CD4-positive, alpha-beta T cell (primary cell): Measurements from ENCODE around the gene FLNC. TPM values are rescaled to one million over a fixed set of nuclear protein-coding genes. Genes with fewer than 3 reads are reported as not detected.
A peak's percentile ranks its signal among the peaks of the same experiment; 100 is the strongest.

Experiments used
- ATAC-seq: fragments of 200-7000 bp; cut with Tn5 transposase; one replicate; pipeline ENCODE4 v1.10.0; 2022; ENCODE audit warnings: mild to moderate bottlenecking; ENCODE audit not compliant: poor library complexity
- CTCF ChIA-PET: fragments of 350-600 bp; sonication (Branson Sonifier 250); formaldehyde crosslinking; loops from one replicate; lab custom pipeline; 2021; ENCODE audit warnings: antibody characterized with exemption, inconsistent platforms; lab: Charles Lee
- POLR2A ChIA-PET: fragments of 350-600 bp; sonication (Branson Sonifier 250); formaldehyde crosslinking; loops from one replicate; lab custom pipeline; 2021; ENCODE audit warnings: antibody characterized with exemption, inconsistent platforms; lab: Charles Lee
- DNase-seq, 14 experiments: peaks; one replicate each; pipeline ENCODE4 v3.0.0-alpha.2; 2013 to 2020; ENCODE audit warnings: mixed read lengths in 2 of 14
- H3K27ac ChIP-seq, 2 donors: one replicate each; pipeline versions ENCODE4 v1.5.1 to v1.7.0; 2013; ENCODE audit warnings: low read length in 2 of 2, low read depth in 1 of 2, mild to moderate bottlenecking in 1 of 2
- H3K27me3 ChIP-seq, 2 experiments: 1 replicate in 1 of 2; 2 replicates in 1 of 2; pipeline versions ENCODE4 v1.6.1 to v1.7.0; 2013; ENCODE audit warnings: low read length in 2 of 2, control low read depth in 1 of 2, mild to moderate bottlenecking in 1 of 2, moderate library complexity in 1 of 2; ENCODE audit not compliant: insufficient read depth in 2 of 2, control insufficient read depth in 1 of 2
- H3K36me3 ChIP-seq: one replicate; pipeline ENCODE4 v1.6.1; 2013; ENCODE audit warnings: low read length, control low read depth; ENCODE audit not compliant: insufficient read depth
- H3K4me1 ChIP-seq: one replicate; pipeline ENCODE4 v1.6.1; 2013; ENCODE audit warnings: low read length, control low read depth; ENCODE audit not compliant: insufficient read depth
- H3K4me3 ChIP-seq: one replicate; pipeline ENCODE4 v1.5.1; 2013; ENCODE audit warnings: mild to moderate bottlenecking, low read length, moderate library complexity
- H3K9me3 ChIP-seq, 2 experiments: 1 replicate in 1 of 2; 2 replicates in 1 of 2; pipeline versions ENCODE4 v1.6.1 to v1.7.0; 2013; ENCODE audit warnings: low read length in 2 of 2, mild to moderate bottlenecking in 2 of 2, control low read depth in 1 of 2, moderate library complexity in 1 of 2; ENCODE audit not compliant: control insufficient read depth in 1 of 2, insufficient read depth in 1 of 2
- H3K27ac Mint-ChIP-seq: one replicate; pipeline ENCODE4 v1.8.0; 2020; ENCODE audit warnings: mixed read lengths
- H3K27me3 Mint-ChIP-seq: one replicate; pipeline ENCODE4 v1.8.0; 2021; ENCODE audit warnings: mixed read lengths
- H3K36me3 Mint-ChIP-seq: one replicate; pipeline ENCODE4 v1.8.0; 2021; ENCODE audit warnings: low read depth, mixed read lengths
- H3K4me1 Mint-ChIP-seq: one replicate; pipeline ENCODE4 v1.8.0; 2021; ENCODE audit warnings: low read depth, mixed read lengths
- H3K4me3 Mint-ChIP-seq: one replicate; pipeline ENCODE4 v1.8.0; 2020; ENCODE audit warnings: mild to moderate bottlenecking, mixed read lengths
- H3K9me3 Mint-ChIP-seq: one replicate; pipeline ENCODE4 v1.8.0; 2020; ENCODE audit warnings: mixed read lengths
- intact Hi-C, 2 experiments: fragments of 100-400 bp; cut with DNase I in 1 of 2; cut with micrococcal nuclease in 1 of 2; formaldehyde crosslinking; loops; one replicate each; pipeline versions ENCODE4 v1.15.1 to v1.9.0; 2023 to 2025; cut with DNase I, micrococcal nuclease
- total RNA-seq, 174 experiments: library from RNA in 2 of 174; stranded (reverse) in 2 of 174; gene quantifications; one replicate each; pipeline ENCODE4 v1.2.3 and lab custom pipeline; 2021 to 2026
- TF ChIP-seq, protein P1 (sequence below): fragments of 200-600 bp; IDR thresholded peaks from one replicate; pipeline ENCODE4 v1.8.0; 2022; ENCODE audit warnings: antibody characterized with exemption, mild to moderate bottlenecking

Gene FLNC
- total RNA-seq, 2 experiments from 2014 or later: 0.06 to 0.08 TPM

- intact Hi-C loops: no loop called here
- peaks cover 26% of the 10 kb centered on the region for H3K4me1 ChIP-seq
- H3K27me3 Mint-ChIP-seq: peaks cover 42% of the 10 kb centered on the region
- no peak overlapping the region for H3K27ac ChIP-seq
- TF ChIP-seq, protein P1, sequence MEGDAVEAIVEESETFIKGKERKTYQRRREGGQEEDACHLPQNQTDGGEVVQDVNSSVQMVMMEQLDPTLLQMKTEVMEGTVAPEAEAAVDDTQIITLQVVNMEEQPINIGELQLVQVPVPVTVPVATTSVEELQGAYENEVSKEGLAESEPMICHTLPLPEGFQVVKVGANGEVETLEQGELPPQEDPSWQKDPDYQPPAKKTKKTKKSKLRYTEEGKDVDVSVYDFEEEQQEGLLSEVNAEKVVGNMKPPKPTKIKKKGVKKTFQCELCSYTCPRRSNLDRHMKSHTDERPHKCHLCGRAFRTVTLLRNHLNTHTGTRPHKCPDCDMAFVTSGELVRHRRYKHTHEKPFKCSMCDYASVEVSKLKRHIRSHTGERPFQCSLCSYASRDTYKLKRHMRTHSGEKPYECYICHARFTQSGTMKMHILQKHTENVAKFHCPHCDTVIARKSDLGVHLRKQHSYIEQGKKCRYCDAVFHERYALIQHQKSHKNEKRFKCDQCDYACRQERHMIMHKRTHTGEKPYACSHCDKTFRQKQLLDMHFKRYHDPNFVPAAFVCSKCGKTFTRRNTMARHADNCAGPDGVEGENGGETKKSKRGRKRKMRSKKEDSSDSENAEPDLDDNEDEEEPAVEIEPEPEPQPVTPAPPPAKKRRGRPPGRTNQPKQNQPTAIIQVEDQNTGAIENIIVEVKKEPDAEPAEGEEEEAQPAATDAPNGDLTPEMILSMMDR: no peak
- no peaks in the 10 kb centered on the region for H3K36me3 ChIP-seq
- no peaks in the 10 kb centered on the region for H3K9me3 Mint-ChIP-seq
- peak overlapping the region; percentile 42 for H3K4me3 Mint-ChIP-seq
- no peak for ATAC-seq
- POLR2A ChIA-PET: interaction anchor here (1.0 to 1.8 kb wide), 2 partner anchors 40 to 394 kb away, joined by 3 to 5 read pairs; partner anchors contain the start of gene AHCYL2
- CTCF ChIA-PET: no interaction called here
- no peak overlapping the region for H3K4me3 ChIP-seq
- peak in 1 of 14 experiments; percentile 21 for DNase-seq
- H3K27me3 ChIP-seq: peaks cover 42 to 55% of the 10 kb centered on the region in 2 experiments
- H3K9me3 ChIP-seq: peaks cover 0 to 22% of the 10 kb centered on the region in 2 experiments
- H3K4me1 Mint-ChIP-seq: peaks cover 13% of the 10 kb centered on the region
- no peaks in the 10 kb centered on the region for H3K36me3 Mint-ChIP-seq
- H3K27ac Mint-ChIP-seq: no peak overlapping the region
Observed at GRCh38 chr7:128831178-128831993, 1.2 kb downstream of the FLNC start.

- Mint-ChIP-seq H3K4me3 (peak overlapping the region; percentile 63), H3K9me3 (no peaks in the 10 kb centered on the region), H3K36me3 (no peaks in the 10 kb centered on the region), H3K27ac (no peak overlapping the region), H3K27me3 (peaks cover 33% of the 10 kb centered on the region), H3K4me1 (peaks cover 13% of the 10 kb centered on the region)
- intact Hi-C loops: no loop called here
- Histone ChIP-seq H3K27ac (no peak overlapping the region), H3K27me3 (peaks cover 40 to 49% of the 10 kb centered on the region in 2 experiments), H3K36me3 (no peaks in the 10 kb centered on the region), H3K4me3 (no peak overlapping the region), H3K4me1 (peaks cover 26% of the 10 kb centered on the region), H3K9me3 (peaks cover 0 to 21% of the 10 kb centered on the region in 2 experiments)
- ATAC-seq (no peak), DNase-seq (no peak)
- TF ChIP-seq, protein P1: no peak
- ChIA-PET POLR2A (interaction anchor here (1.8 kb wide), 1 partner anchor 393 kb away, joined by 5 read pairs; the partner anchor contains the start of gene AHCYL2), CTCF (interaction anchor here (1.4 kb wide), 1 partner anchor 51 kb away, joined by 3 read pairs; no protein-coding TSS in a partner anchor)
Observed at GRCh38 chr7:128831994-128832879, 2.0 kb downstream of the FLNC start.

GRCh38 chr7:128832880-128833147, 2.6 kb downstream of the FLNC start:
- Histone ChIP-seq H3K27ac (no peak overlapping the region), H3K36me3 (no peaks in the 10 kb centered on the region), H3K27me3 (peaks cover 34 to 43% of the 10 kb centered on the region in 2 experiments), H3K4me1 (peaks cover 26% of the 10 kb centered on the region), H3K4me3 (no peak overlapping the region), H3K9me3 (peaks cover 0 to 18% of the 10 kb centered on the region in 2 experiments)
- intact Hi-C loops: no loop called here
- ATAC-seq (no peak), DNase-seq (no peak)
- H3K4me3 Mint-ChIP-seq: no peak overlapping the region
- CTCF ChIA-PET: interaction anchor here (1.4 kb wide), 1 partner anchor 51 kb away, joined by 3 read pairs; no protein-coding TSS in a partner anchor
- H3K36me3 Mint-ChIP-seq: no peaks in the 10 kb centered on the region
- H3K9me3 Mint-ChIP-seq: no peaks in the 10 kb centered on the region
- TF ChIP-seq, protein P1: no peak
- no peak overlapping the region for H3K27ac Mint-ChIP-seq
- POLR2A ChIA-PET: interaction anchor here (1.8 kb wide), 1 partner anchor 392 kb away, joined by 5 read pairs; the partner anchor contains the start of gene AHCYL2
- H3K27me3 Mint-ChIP-seq: peaks cover 29% of the 10 kb centered on the region
- peaks cover 13% of the 10 kb centered on the region for H3K4me1 Mint-ChIP-seq
